ENCODE results near the gene UPK3A. TPM values are rescaled to one million over a fixed set of nuclear protein-coding genes. Genes with fewer than 3 reads are reported as not detected.
A peak's percentile ranks its signal among the peaks of the same experiment; 100 is the strongest.
"Not testable (repeated sequence)": the region's sequence is repeated elsewhere in the genome, so short reads cannot be mapped to it uniquely, and the experiment has no call there.

Gene UPK3A
- total RNA-seq, 1 donor from 2014 or later: not detected

DNA sequence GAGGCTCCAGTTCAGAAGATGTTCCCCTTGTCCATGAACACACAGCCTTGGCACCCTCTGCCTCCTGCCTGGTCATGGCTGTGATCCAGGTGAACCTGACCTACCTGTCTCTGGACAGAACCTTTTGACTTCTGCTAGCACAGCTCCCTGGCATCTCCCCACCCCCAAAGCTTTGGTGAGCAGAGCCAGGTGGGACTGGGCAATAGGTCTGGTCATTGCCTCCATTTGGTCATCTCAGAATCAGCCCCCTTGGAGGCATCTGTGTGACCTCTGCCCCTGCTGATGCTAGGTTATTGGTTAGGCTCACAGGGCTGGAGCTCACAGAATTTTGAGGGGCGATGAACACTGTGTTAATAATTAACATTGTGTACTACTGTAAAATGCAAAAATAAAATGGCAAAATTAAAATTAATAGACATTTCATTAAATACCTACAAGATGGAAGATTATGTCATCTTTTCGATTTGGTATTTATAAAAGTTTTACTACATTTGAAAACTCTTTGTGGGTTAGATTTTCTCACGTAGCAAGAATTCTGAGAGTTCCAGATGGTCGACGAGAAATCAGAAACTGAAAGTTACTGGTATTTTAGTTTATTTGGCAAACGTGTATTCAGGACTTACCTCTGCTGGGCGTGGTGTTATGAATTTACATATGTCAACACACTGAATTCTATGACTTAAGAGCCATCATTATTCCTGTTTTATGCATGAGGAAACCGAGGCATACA is 35.8 kb upstream of the UPK3A start:
- ATAC-seq: no peak

DNA sequence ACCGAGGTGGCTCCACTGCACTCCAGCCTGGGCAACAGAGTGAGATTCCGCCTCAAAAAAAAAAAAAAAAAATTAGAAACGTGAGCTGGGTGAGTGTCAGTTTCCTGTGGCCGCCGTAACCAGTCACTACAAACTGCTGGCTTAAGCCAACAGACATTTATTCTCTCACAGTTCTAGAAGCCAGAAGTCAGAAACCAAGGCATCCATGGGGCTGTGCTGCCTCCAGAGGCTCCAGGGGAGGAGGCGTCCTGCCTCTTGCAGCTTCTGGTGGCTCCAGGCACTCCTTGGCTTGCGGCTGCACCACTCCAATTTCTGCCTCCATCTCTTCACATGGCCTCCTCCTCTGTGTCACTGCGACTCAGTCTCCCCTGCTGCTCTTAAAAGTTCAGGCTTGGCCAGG is 32.9 kb upstream of the UPK3A start:
- no peak for ATAC-seq
- H3K36me3 ChIP-seq: no peaks in the 10 kb centered on the region
- H3K9me3 ChIP-seq: no peaks in the 10 kb centered on the region
- TF ChIP-seq, protein P1, sequence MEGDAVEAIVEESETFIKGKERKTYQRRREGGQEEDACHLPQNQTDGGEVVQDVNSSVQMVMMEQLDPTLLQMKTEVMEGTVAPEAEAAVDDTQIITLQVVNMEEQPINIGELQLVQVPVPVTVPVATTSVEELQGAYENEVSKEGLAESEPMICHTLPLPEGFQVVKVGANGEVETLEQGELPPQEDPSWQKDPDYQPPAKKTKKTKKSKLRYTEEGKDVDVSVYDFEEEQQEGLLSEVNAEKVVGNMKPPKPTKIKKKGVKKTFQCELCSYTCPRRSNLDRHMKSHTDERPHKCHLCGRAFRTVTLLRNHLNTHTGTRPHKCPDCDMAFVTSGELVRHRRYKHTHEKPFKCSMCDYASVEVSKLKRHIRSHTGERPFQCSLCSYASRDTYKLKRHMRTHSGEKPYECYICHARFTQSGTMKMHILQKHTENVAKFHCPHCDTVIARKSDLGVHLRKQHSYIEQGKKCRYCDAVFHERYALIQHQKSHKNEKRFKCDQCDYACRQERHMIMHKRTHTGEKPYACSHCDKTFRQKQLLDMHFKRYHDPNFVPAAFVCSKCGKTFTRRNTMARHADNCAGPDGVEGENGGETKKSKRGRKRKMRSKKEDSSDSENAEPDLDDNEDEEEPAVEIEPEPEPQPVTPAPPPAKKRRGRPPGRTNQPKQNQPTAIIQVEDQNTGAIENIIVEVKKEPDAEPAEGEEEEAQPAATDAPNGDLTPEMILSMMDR (IDR thresholded peaks at IDR 0.05): no peak
- intact Hi-C loops (cut with DNase I): no loop called here
- no peak for DNase-seq
- no peak overlapping the region for H3K27ac ChIP-seq
- H3K27me3 ChIP-seq (ENCODE audit: low read depth): no peaks in the 10 kb centered on the region
- H3K4me1 ChIP-seq: no peaks in the 10 kb centered on the region
- H3K4me3 ChIP-seq: no peak overlapping the region

More for the DNA sequence above, 35.8 kb upstream of the UPK3A start:
- Histone ChIP-seq H3K36me3 (no peaks in the 10 kb centered on the region), H3K9me3 (no peaks in the 10 kb centered on the region), H3K27ac (no peak overlapping the region), H3K4me3 (no peak overlapping the region), H3K27me3 (ENCODE audit: low read depth) (no peaks in the 10 kb centered on the region), H3K4me1 (peaks cover 11% of the 10 kb centered on the region)
- intact Hi-C loops (cut with DNase I): no loop called here
- TF ChIP-seq, protein P1 (IDR thresholded peaks at IDR 0.05): no peak
- DNase-seq: no peak

DNA sequence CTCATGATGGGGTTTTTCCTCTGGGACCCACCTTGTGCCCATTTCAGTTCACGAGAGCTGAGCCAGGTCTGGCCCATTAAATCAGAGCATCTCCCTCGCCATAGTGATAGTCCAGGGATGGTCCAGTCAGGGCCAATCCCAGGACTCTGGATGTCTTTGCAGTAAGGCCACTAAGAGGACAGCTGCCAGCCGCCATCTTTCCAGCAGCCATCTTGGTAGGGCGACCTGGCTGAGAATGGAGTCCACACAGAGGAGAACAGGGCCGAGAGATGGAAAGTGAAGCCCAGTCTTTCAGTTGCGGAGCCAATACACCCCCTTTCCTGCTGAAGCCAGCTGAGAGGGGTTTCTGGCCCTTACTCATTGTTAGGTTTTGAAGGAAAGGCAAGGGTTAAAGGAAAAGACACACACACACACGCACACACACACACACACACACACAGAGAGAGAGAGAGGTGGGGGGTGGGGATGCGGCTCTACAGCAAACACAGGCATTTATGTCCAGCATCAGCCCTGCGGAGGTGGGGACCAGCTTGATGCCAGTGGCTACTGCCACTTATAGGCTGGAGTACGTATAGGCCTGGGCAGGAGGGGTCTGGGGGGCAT is 31.6 kb upstream of the UPK3A start:
- DNase-seq (no peak), ATAC-seq (peak in 1 of 2 donors; percentile 12)
- H3K27me3 ChIP-seq (ENCODE audit: low read depth): no peaks in the 10 kb centered on the region
- H3K27ac ChIP-seq: no peak overlapping the region
- no peaks in the 10 kb centered on the region for H3K36me3 ChIP-seq
- H3K4me3 ChIP-seq: no peak overlapping the region
- no peaks in the 10 kb centered on the region for H3K4me1 ChIP-seq
- TF ChIP-seq, protein P1 (IDR thresholded peaks at IDR 0.05): no peak
- intact Hi-C loops (cut with DNase I): no loop called here
- H3K9me3 ChIP-seq: no peaks in the 10 kb centered on the region

DNA sequence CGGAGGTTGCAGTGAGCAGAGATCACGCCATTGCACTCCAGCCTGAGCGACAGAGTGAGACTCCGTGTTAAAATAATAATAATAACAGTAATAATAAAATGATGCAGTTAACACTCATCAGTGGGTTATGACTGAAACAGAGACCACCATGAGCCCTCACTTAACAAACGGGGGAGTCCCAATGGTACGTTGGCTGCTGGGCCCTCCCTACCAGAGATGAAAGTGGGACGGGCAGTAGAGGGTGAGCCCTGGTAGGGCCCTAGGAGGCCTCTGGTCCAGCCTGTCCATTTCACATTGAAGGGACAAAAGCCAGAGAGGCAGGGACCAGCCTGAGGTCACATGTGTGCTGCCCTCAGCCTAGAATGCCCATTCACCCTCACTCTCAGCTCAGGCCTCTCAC is 30.4 kb upstream of the UPK3A start:
- Histone ChIP-seq H3K27ac (no peak overlapping the region), H3K9me3 (no peaks in the 10 kb centered on the region), H3K36me3 (no peaks in the 10 kb centered on the region), H3K27me3 (ENCODE audit: low read depth) (no peaks in the 10 kb centered on the region), H3K4me3 (no peak overlapping the region), H3K4me1 (no peaks in the 10 kb centered on the region)
- TF ChIP-seq, protein P1 (IDR thresholded peaks at IDR 0.05): no peak
- intact Hi-C loops (cut with DNase I): no loop called here
- no peak for DNase-seq
- no peak for ATAC-seq

DNA sequence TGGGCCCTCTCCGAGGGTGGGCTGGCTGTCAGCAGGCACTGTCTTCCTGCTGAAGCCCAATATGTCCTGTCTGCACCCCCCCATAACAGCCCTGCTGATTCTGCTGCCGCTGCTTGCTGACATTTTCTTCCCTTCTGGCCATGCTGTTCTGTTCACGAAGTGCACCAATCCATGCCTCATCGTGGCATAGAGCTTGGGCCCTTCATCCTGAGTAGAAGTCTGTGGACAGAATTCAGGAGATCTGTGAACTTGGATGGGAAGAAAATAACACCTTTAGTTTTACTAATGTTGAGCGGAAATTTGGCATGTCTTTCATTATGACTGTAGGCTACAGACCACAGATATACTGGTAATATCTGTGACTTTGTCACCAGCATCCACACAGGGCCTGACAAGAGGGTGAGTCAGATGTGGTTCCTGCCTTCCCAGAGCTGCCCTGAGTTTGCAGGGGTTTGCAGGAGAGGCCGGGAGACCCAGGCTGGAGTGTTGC is 29.9 kb upstream of the UPK3A start:
- H3K4me3 ChIP-seq: no peak overlapping the region
- TF ChIP-seq, protein P1 (IDR thresholded peaks at IDR 0.05): no peak
- no peaks in the 10 kb centered on the region for H3K9me3 ChIP-seq
- DNase-seq (no peak), ATAC-seq (no peak)
- intact Hi-C loops (cut with DNase I): no loop called here
- H3K27me3 ChIP-seq (ENCODE audit: low read depth): no peaks in the 10 kb centered on the region
- no peak overlapping the region for H3K27ac ChIP-seq
- H3K4me1 ChIP-seq: no peaks in the 10 kb centered on the region
- H3K36me3 ChIP-seq: no peaks in the 10 kb centered on the region

DNA sequence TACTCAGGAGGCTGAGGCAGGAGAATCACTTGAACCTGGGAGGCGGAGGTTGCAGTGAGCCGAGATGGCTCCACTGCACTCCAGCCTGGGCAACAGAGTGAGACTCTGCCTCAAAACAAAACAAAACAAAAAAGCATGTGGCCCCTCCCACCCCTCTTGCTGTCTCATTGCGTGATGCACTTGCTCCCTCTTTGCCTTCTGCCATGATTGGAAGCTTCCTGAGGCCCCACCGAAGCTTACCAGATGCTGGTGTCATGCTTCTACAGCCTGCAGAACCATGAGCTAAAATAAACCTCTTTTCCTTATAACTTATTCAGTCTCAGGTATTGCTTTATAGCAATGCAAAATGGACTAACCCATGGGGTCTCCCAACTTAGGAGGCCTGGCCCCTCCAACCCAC is 26.8 kb upstream of the UPK3A start:
- H3K27me3 ChIP-seq (ENCODE audit: low read depth); H3K36me3 ChIP-seq; H3K27ac ChIP-seq; H3K9me3 ChIP-seq; ATAC-seq; DNase-seq; intact Hi-C loops (cut with DNase I); H3K4me3 ChIP-seq; H3K4me1 ChIP-seq: not testable (repeated sequence)
